Fibroblast of skin of left biceps (primary cell): ENCODE data around the gene FILIP1L.

ENCODE experiments used
- DNase-seq, 2 experiments: peaks; one replicate each; pipeline ENCODE4 v3.0.0-alpha.2; 2013; ENCODE audit warnings: low read depth in 2 of 2

FILIP1L gene

DNA sequence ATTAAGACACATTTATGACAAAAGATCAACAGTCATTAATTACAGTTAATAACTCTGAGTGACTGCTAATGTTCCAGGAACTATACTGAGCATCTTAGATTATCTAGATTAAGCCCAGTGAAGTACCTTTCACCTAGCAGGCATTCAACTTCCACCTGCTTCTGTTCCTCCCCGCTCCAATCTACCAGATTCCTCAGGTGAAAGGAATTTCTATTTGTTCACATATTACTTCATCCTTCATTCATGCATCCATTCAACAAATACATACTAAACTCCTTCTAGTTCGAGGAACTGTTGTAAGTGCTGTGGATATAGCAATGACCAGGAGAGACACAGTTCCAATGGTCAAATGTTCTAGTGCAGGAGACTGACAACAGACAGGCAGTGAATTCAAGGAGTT is 139.3 kb downstream of the FILIP1L start:
- DNase-seq: no peak

GRCh38 chr3:99972380-99973104 is 141.8 kb downstream of the FILIP1L start:
- DNase-seq: no peak

DNA sequence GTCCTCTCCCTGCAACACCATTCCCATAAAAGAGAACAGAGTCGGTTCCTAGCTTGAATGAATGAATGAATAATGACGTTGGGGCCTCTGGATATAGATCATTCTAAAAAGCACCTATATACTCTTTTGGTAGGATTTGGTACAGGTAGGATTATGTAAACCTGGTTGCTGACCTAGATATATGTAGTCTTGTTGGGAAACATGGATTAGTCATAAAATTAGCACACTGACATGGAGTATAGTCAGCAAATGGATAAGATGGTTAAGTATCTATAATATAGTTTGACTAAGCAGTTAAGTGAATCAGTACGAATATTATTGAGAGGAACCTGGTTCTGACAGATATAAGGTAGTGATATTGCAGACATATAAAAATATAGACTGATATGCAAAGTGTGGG is 142.5 kb downstream of the FILIP1L start:
- no peak for DNase-seq

- DNase-seq: no peak
These were observed 144.1 kb downstream of the FILIP1L start for GRCh38 chr3:99970198-99970597.

- DNase-seq: no peak
These were observed 145.2 kb downstream of the FILIP1L start for GRCh38 chr3:99969136-99969535.

DNA sequence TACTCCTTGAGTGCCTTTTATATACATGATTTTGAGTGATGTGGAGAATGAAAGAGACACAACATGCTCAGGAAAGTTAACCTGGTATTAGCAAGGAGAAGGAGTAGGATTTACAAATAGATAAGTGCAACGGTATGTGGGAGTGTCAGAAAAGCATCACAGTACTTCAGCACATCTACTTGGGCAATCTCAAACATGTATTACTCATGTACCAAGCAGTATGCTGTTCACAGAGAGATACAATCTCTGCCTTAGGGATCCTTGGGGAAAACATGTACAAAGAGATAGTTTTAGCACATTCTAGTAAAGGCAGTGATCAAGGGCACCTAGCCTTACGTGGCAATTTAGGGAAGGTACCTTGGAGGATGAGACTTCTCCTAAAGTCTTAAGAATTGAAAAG is 146.5 kb downstream of the FILIP1L start:
- peak in 1 of 2 experiments; percentile 42 for DNase-seq

GRCh38 chr3:99966662-99967416 is 147.5 kb downstream of the FILIP1L start:
- peak in 1 of 2 experiments; percentile 55 for DNase-seq

GRCh38 chr3:99965681-99966408 is 148.5 kb downstream of the FILIP1L start:
- no peak for DNase-seq

DNA sequence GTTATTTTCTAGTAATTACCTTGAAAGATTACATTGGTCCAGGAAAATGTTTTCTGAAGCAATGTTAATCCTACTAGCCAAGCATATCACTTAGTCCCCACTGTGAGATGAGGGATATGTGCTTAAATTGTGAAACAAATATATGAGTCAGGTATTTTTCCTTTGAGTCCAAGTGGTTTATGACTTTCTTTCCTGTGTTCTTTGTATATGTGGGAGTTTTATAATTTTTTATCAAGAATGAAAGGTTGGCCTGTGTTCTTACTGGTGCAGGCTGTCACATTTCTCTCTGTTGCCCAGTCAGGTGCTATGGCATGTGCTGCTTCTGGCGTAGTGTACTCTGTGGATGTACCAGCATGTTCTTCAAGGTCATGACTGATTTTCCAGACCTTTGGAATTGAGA is 149.2 kb downstream of the FILIP1L start:
- DNase-seq: no peak

GRCh38 chr3:99962703-99963102 is 151.6 kb downstream of the FILIP1L start:
- DNase-seq: peak in 1 of 2 experiments; percentile 55

DNA sequence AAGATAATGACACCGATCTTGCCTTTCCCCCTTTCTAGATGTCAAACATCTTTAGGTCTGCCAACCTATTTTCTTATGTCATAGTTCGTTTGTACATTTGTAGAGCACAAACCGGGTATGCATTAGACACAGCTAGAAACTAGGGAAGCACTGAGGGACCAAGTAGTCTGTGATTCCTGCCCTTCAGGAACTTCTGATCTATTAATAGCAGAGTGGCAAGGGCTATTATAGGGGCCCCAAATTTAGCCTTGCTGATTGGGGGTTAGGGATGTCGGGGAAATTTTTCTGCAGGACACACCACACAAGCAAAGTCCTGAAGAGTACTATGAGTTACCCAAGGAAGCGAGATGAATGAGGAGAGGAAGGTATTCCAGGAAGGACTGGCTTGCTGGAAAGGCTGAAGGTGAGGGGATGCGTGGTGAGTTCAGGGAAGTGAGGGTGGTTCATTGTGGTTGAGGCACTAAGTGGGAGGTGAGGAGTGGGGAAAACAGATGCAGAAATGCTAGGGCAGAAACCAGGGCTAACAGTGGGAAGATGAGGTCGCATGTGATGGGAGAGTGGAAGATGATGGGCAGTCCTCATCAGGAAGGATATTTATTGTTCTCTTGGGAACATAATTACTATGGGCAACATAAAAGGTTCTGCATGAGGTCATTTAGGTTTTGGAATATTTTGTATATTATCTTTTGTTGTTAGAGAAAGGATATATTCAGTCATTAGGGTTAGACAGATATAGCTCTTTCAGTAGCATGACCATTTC is 152.4 kb downstream of the FILIP1L start:
- no peak for DNase-seq

DNA sequence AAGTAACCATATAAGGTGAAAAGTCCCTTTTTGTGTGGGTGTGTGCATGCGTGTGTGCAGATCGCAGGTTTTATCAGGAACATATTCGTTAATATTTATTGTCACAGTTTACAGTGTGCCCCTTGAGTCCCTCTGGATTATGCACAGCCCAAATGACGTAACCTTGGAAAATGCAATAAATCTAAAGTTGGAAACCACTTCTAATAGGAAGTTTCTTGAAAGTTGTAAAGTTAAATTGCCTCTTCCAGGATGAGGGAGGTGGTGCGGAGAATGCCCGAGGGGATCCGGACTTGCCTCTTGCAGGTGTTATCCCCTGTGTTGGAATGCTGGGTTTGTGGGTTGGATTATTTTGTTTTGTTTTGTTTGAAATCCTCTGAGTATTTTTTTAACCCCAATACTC is 153.4 kb downstream of the FILIP1L start:
- no peak for DNase-seq

GRCh38 chr3:99960123-99960878 is 154.0 kb downstream of the FILIP1L start:
- no peak for DNase-seq

DNA sequence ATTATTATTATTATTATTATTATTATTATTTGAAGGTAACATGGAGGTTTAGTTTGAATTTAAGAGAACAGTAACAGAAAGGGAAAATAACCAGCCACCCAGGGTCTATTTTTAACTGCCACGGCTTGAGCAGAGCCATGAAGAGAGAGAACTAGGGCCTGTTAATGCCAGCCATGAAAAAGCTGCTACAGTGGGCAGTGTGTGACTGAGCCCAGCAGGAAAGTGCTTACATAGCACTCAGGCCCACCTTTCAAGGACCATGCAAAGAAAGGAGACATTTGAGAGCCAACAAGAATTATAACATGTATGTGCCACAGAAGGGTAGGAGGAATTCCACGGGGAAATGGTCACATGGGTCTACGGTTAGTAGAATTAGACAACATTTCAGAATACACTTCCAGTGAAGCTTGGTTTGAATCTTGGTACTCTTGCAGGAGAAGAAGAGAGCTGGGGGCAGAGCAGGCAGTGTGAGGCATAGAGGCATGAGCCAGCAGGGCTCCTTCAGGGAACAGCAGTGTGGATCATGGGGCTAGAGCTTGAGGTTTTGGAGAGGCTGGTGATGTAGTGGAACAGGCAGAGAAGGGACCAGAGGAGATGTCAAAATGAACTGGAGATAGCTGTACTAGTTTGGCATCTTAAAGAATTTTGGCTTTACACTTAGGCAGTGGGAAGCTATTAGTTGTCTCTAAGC is 155.9 kb downstream of the FILIP1L start:
- no peak for DNase-seq

DNA sequence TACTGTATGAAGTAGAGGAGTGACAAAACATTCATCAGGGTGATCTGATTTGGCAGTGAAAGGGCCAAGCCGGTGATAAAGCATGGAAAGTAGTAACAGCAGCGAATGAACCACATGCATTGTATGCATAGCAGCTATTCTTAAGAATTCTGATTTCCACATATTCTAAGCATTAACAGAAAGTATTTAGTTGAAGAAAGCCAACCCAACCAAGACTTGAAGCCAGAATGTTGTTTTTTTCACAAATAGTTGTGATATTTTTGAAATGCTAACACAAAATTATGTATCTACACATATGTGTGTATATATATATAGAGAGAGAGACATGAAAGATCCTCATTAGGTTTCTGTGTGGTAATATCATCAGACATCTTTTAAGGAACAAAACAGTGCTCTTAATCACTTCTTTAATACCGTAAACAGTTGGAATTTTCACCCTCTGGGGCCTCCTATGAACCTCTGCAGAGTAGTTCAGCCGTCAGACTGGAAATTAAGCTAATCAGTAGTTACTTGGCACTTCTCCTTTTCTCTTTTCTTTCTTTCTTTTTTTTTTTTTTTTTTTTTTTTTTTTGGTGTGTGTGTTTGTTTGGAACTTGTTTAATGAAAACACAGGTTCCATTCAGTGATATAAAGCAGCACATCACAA is 157.0 kb downstream of the FILIP1L start:
- DNase-seq: peak in 1 of 2 experiments; percentile 56

- DNase-seq: no peak
These were observed 158.3 kb downstream of the FILIP1L start for GRCh38 chr3:99955773-99956562.

DNA sequence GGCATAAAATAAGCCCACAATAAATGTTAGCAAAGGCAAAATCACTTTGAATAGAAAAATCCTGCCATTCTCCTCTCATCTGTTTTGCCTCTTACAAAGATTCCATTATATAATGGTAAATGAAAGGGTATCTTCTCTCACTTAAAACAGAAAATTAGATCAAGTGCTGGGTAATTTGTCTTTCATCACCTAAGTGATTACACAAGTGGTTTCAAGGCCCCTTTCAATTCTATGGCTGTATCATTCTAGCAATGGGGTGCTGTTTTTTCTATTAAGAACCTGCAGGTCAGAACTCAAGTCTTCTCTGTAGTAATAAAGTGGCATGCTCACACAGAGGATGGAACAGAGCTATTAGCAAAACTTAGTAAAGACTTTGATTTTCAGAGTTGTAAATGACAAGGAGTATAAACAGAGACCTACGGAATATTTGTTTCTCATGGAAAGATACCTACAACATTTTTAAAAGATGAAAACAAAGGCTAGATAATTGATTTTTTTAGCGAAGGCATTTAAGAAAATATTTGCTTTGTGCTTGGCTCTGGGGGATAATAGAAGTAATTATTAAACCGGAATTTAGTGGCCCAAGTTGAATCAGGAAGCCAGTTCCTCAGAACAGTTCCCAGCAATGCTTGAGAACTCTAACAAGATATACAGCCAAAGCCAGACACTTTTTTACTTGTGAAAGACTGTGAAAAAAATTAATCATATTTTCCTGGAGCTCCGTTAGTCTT is 159.2 kb downstream of the FILIP1L start:
- DNase-seq: no peak

- no peak for DNase-seq
These were observed 160.7 kb downstream of the FILIP1L start for GRCh38 chr3:99953596-99953995.
